ENCODE results near the gene FAM237B.

Gene FAM237B

DNA sequence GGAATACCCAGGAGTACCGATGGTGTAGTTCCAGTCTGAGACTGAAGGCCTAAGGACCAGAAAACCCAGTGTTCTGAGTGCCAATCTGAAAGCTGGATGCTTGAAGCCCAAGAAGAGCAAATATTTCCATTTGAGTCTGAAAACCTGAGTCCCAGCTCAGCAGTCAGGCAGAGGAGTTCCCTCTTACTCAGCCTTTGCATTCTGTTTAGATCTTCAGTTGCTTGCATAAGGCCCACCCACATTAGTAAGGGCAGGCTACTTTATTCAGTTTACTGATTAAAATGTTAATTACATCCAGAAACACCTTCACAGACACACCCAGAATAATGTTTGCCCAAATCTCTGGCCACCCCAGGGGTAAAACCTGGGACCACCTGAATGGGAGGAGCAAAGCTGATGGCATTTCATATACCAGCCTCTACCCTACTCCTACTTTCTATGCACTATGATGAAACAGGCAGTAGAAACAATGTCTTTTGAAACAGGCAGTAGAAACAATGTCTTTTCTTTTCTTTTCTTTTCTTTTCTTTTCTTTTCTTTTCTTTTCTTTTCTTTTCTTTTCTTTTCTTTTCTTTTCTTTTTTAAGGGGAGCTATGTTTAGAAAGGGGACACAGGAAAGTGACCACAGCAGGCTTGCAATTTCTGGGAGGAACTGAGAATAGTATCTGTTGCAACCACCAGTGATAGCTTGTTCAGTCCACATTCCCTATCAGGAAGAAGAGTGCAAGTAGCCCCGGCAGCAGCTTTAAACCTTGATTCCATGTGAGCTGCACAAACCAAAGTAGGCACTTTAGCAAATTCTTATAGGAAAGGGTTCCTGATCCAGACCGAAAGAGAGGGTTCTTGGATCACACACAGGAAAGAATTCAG lies 30.6 kb downstream of the FAM237B start:
- no peak for DNase-seq (ENCODE audit: low read depth)

GRCh38 chr7:90288154-90288553 lies 33.0 kb downstream of the FAM237B start:
- no peak for DNase-seq (ENCODE audit: low read depth)

DNA sequence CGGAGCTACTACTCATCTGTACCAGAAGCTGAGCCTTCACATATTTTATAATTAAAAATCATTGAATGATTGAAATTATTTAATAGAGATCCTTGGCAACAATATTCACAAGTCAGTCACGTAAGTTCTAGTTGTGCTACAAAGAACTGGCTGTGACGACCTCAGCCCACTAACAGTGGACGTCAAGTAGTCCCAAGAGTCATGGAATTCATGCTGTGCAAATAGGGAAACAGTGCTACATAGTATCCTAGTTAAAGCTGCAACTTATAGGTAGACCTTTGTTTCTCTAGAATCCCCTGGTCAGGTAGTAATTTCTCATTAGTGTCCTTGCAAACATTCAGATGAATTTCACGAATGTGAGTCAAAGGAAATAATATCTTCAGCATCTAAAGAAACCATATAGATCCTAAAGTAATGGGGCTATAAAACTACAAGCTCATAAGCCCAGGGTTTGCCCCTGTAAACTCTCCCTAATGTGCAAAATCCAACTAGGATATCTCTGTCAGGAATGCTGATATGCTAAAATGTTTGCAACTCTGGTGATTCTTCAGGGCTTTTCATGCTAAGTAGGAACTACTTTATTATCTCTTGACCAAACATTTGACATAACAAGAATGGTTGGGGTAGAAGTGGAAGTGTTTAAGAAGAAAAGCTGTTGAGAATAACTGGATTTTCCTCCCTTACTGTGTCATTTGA lies 44.9 kb downstream of the FAM237B start:
- no peak for DNase-seq (ENCODE audit: low read depth)

DNA sequence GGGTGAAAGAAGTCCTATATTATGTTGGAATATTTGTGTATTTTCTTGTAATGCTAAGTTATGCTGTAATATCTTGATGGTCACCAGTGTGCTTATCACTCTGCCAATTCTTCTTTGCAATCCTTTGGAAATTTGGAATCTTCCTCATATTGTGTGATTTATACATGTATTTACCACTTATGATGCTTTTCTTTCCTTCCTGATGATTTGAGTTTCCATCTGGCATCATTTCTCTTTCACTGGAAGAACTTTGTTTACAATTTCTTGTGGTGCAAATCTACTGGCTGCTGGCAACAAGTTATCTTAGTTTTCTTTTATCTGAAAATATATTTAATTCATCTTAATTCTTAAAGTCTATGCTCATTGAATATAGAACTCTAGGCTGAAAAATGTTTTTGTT lies 46.9 kb downstream of the FAM237B start:
- DNase-seq (ENCODE audit: low read depth): no peak

DNA sequence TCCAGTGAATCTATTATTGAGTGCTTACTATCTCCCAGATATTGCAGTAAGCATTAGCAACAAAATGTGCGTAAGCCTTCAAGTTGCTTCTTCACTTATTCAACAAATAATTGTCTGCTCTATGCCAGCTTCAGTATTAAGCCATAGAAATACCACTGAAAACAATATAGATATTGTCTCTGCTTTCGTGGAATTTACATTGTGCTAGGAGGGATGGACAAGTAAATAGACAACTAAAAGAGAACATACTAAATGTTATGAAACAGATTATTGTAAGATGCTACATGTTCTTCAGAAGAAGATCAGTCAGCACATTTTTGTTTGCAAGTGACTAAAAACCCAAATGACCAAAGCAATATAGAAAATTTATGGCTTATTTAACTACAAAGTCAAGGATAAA lies 48.9 kb downstream of the FAM237B start:
- no peak for DNase-seq (ENCODE audit: low read depth)

- no peak for DNase-seq (ENCODE audit: low read depth)
These were observed 49.4 kb downstream of the FAM237B start for GRCh38 chr7:90271753-90272152.

DNA sequence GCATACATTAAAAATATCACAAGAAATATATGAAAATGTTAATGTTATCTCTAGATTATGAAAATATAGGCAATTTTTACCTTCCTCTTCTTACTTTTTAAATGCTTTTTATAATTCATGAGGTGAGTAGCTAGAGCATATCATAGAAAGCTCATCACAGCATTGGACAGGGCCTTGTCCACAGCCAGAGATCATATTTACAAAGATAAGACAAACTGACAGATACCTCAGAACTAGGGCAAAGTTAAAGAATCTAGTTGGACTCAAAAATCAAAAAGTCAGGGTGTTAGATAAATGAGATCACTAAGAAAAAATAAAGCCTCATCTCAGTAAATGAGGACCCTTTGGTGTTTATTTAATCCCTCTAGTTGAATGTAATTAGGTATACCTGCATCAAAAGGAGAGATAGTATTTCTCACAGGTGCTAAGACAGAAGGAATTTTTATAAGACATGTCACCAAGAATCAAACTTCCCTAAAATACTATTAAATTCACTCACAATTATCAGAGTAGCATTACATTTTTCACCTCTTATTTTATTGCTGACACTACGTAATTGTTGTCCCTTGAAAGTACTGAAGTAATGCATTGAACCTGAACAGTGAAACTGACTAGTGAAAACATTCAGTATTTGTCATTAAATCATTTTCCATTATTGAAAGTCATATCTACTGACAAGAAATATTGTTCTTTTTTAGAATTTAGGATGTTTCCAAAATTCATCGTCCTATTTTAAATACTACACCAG lies 50.5 kb downstream of the FAM237B start:
- no peak for DNase-seq (ENCODE audit: low read depth)

DNA sequence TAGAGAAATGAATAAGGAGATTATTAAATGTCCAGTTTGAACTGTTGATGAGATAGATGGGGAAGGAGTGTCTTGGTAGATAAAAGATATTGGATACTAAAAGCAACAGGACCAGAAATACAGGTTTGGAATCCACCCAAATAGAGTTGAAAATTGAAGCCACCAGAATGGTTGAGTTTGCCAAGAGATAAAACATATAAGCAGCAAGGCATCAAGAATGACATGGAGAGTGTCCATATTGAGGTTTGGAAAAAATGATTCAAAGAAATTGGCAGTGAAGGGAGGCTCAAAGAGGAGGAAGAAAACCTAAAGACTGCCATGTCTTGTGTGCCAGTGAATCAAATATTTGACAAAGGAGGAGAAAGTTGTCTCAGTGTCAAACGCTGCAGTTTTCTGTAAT lies 51.9 kb downstream of the FAM237B start:
- no peak for DNase-seq (ENCODE audit: low read depth)

DNA sequence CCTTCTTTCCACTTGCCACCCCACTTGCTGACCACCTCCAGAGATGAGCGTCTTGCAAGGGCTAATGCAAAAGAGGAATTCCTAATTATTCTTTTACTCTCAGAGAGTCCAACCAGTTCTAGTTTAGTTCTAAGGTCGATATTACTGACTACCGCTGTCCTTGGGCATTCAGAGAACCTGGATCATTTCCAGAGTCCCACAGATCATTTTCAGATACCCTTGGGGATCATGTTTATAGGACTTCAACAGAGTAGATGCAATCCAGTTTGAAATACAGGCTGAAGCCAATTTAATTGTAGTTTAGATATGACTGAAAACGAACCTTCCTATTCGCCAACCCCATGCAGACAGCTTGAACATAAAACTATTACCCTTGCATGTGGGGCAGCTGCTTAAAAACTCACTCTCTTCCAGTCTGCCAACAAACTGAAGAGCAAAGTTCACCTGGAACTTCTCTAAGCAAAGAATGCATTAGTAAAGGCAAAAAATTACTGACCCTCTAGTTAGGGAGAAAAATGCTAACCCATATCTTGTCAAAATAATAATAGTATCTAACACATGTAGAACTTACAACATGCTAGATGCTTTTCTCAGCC lies 53.7 kb downstream of the FAM237B start:
- DNase-seq (ENCODE audit: low read depth): no peak

- no peak for DNase-seq (ENCODE audit: low read depth)
These were observed 54.3 kb downstream of the FAM237B start for GRCh38 chr7:90266808-90267207.

Data from stimulated activated CD8-positive, alpha-beta memory T cell treated with anti-CD3 and anti-CD28 coated beads, Interleukin-15, amount 100 ng/mL, for 1 hour (primary cell).